HEK293 (cell line): ENCODE data around the gene MCRIP2.

Experiments used
- AEBP2 ChIP-seq: fragments of 450-650 bp; formaldehyde crosslinking; IDR thresholded peaks from 2 replicates; pipeline ENCODE4 v1.5.1; 2016; ENCODE audit warnings: missing biosample characterization, missing genetic modification characterization, borderline replicate concordance
- ATF2 ChIP-seq: fragments of 450-650 bp; formaldehyde crosslinking; IDR thresholded peaks from 2 replicates; pipeline ENCODE4 v1.5.1; 2016; ENCODE audit warnings: missing biosample characterization, missing genetic modification characterization, low read depth
- EGR2 ChIP-seq: fragments of 450-650 bp; formaldehyde crosslinking; IDR thresholded peaks from 2 replicates; pipeline ENCODE4 v1.5.1; 2016; ENCODE audit warnings: low read depth, missing biosample characterization, missing genetic modification characterization
- HIC1 ChIP-seq: fragments of 450-650 bp; formaldehyde crosslinking; IDR thresholded peaks from 2 replicates; pipeline ENCODE4 v1.5.1; 2016; ENCODE audit warnings: missing biosample characterization, missing genetic modification characterization
- HOXD13 ChIP-seq: sonication (generic); formaldehyde crosslinking; IDR thresholded peaks from 2 replicates; pipeline ENCODE4 v1.8.0; 2022; ENCODE audit warnings: missing genetic modification reagents, borderline replicate concordance
- KLF1 ChIP-seq: fragments of 450-650 bp; formaldehyde crosslinking; IDR thresholded peaks from 2 replicates; pipeline ENCODE4 v1.5.1; 2016; ENCODE audit warnings: missing biosample characterization, missing genetic modification characterization
- PRDM1 ChIP-seq: fragments of 450-650 bp; formaldehyde crosslinking; IDR thresholded peaks from 2 replicates; pipeline ENCODE4; 2016; ENCODE audit warnings: missing biosample characterization, missing genetic modification characterization
- YY2 ChIP-seq: fragments of 450-650 bp; formaldehyde crosslinking; IDR thresholded peaks from 2 replicates; pipeline ENCODE4 v1.5.1; 2016; ENCODE audit warnings: missing biosample characterization, missing genetic modification characterization
- ZBTB48 ChIP-seq: fragments of 450-650 bp; formaldehyde crosslinking; IDR thresholded peaks from 2 replicates; pipeline ENCODE4 v1.5.1; 2016; ENCODE audit warnings: missing biosample characterization, missing genetic modification characterization
- ZNF140 ChIP-seq: fragments of 450-650 bp; formaldehyde crosslinking; IDR thresholded peaks from 2 replicates; pipeline ENCODE4 v1.5.1; 2016; ENCODE audit warnings: missing biosample characterization, missing genetic modification characterization
- ZNF169 ChIP-seq: fragments of 450-650 bp; formaldehyde crosslinking; IDR thresholded peaks from 2 replicates; pipeline ENCODE4 v1.5.1; 2016; ENCODE audit warnings: missing biosample characterization, missing genetic modification characterization
- ZNF23 ChIP-seq: fragments of 450-650 bp; formaldehyde crosslinking; IDR thresholded peaks from 2 replicates; pipeline ENCODE4 v1.5.1; 2016; ENCODE audit warnings: missing biosample characterization, missing genetic modification characterization, borderline replicate concordance
- ZNF391 ChIP-seq: fragments of 450-650 bp; formaldehyde crosslinking; IDR thresholded peaks from 2 replicates; pipeline ENCODE4 v1.5.1; 2016; ENCODE audit warnings: low read depth, missing biosample characterization, missing genetic modification characterization, borderline replicate concordance
- ZNF398 ChIP-seq: fragments of 450-650 bp; formaldehyde crosslinking; IDR thresholded peaks from 2 replicates; pipeline ENCODE4 v1.5.1; 2017; ENCODE audit warnings: missing biosample characterization, missing genetic modification characterization
- ZNF404 ChIP-seq: fragments of 450-650 bp; formaldehyde crosslinking; IDR thresholded peaks from 2 replicates; pipeline ENCODE4 v1.5.1; 2017; ENCODE audit warnings: missing biosample characterization, missing genetic modification characterization
- ZNF580 ChIP-seq: fragments of 450-650 bp; formaldehyde crosslinking; IDR thresholded peaks from 2 replicates; pipeline ENCODE4 v1.5.1; 2016; ENCODE audit warnings: missing biosample characterization, missing genetic modification characterization
- ZNF610 ChIP-seq: fragments of 450-650 bp; formaldehyde crosslinking; IDR thresholded peaks from 2 replicates; pipeline ENCODE4 v1.5.1; 2016; ENCODE audit warnings: missing biosample characterization, missing genetic modification characterization, borderline replicate concordance
- ZNF791 ChIP-seq: fragments of 450-650 bp; formaldehyde crosslinking; IDR thresholded peaks from 2 replicates; pipeline ENCODE4 v1.5.1; 2016; ENCODE audit warnings: missing biosample characterization, missing genetic modification characterization
- ZSCAN23 ChIP-seq: fragments of 450-650 bp; formaldehyde crosslinking; IDR thresholded peaks from 2 replicates; pipeline ENCODE4 v1.5.1; 2016; ENCODE audit warnings: missing biosample characterization, missing genetic modification characterization
- TF ChIP-seq, protein P1 (sequence below): IDR thresholded peaks from 2 replicates; pipeline ENCODE4 v1.6.1; 2011; ENCODE audit warnings: mild to moderate bottlenecking, low read depth, low read length, borderline replicate concordance
- TF ChIP-seq, protein P2 (sequence below): fragments of 450-650 bp; formaldehyde crosslinking; IDR thresholded peaks from 2 replicates; pipeline ENCODE4 v1.5.0; 2017; ENCODE audit warnings: missing biosample characterization, missing genetic modification characterization, borderline replicate concordance
- TF ChIP-seq, protein P3 (sequence below): fragments of 450-650 bp; formaldehyde crosslinking; IDR thresholded peaks from 2 replicates; pipeline ENCODE4 v1.5.1; 2016; ENCODE audit warnings: missing biosample characterization, missing genetic modification characterization
- TF ChIP-seq, protein P4 (sequence below): sonication (generic); formaldehyde crosslinking; IDR thresholded peaks from 2 replicates; pipeline ENCODE4 v1.8.1; 2022; ENCODE audit warnings: mild to moderate bottlenecking, moderate library complexity, missing genetic modification reagents

Gene MCRIP2

GRCh38 chr16:679814-680624 lies 38.4 kb downstream of the MCRIP2 start, which contains the start of gene STUB1 (continued):
- TF ChIP-seq HIC1 (tag by site-specific recombination) (no peak), YY2 (tag by site-specific recombination) (no peak), HOXD13 (CRISPR knock-in tag) (no peak), ZNF404 (tag by site-specific recombination) (no peak), ZSCAN23 (peak; percentile 30; the same call in 1 of the 2 replicates), KLF1 (tag by site-specific recombination) (peak; percentile 64), ZNF398 (tag by site-specific recombination) (0 out of 2 replicates have a peak, but pooled peaks have one; percentile 34), AEBP2 (tag by site-specific recombination) (no peak), ZNF391 (tag by site-specific recombination) (peak; percentile 71; the same call in 1 of the 2 replicates), PRDM1 (no peak), ZNF791 (tag by site-specific recombination) (no peak), ZNF23 (tag by site-specific recombination) (no peak), ZNF580 (tag by site-specific recombination) (no peak), ATF2 (tag by site-specific recombination) (no peak), ZBTB48 (0 out of 2 replicates have a peak, but pooled peaks have one; percentile 36), ZNF610 (tag by site-specific recombination) (peak; percentile 62; the same call in 1 of the 2 replicates), ZNF169 (tag by site-specific recombination) (no peak), ZNF140 (tag by site-specific recombination) (no peak), EGR2 (peak; percentile 78)
- TF ChIP-seq, protein P1, sequence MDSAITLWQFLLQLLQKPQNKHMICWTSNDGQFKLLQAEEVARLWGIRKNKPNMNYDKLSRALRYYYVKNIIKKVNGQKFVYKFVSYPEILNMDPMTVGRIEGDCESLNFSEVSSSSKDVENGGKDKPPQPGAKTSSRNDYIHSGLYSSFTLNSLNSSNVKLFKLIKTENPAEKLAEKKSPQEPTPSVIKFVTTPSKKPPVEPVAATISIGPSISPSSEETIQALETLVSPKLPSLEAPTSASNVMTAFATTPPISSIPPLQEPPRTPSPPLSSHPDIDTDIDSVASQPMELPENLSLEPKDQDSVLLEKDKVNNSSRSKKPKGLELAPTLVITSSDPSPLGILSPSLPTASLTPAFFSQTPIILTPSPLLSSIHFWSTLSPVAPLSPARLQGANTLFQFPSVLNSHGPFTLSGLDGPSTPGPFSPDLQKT, result peak; percentile 49; the same call in 1 of the 2 replicates
- TF ChIP-seq, protein P2, sequence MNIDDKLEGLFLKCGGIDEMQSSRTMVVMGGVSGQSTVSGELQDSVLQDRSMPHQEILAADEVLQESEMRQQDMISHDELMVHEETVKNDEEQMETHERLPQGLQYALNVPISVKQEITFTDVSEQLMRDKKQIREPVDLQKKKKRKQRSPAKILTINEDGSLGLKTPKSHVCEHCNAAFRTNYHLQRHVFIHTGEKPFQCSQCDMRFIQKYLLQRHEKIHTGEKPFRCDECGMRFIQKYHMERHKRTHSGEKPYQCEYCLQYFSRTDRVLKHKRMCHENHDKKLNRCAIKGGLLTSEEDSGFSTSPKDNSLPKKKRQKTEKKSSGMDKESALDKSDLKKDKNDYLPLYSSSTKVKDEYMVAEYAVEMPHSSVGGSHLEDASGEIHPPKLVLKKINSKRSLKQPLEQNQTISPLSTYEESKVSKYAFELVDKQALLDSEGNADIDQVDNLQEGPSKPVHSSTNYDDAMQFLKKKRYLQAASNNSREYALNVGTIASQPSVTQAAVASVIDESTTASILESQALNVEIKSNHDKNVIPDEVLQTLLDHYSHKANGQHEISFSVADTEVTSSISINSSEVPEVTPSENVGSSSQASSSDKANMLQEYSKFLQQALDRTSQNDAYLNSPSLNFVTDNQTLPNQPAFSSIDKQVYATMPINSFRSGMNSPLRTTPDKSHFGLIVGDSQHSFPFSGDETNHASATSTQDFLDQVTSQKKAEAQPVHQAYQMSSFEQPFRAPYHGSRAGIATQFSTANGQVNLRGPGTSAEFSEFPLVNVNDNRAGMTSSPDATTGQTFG (tag by site-specific recombination), result no peak
- TF ChIP-seq, protein P3, sequence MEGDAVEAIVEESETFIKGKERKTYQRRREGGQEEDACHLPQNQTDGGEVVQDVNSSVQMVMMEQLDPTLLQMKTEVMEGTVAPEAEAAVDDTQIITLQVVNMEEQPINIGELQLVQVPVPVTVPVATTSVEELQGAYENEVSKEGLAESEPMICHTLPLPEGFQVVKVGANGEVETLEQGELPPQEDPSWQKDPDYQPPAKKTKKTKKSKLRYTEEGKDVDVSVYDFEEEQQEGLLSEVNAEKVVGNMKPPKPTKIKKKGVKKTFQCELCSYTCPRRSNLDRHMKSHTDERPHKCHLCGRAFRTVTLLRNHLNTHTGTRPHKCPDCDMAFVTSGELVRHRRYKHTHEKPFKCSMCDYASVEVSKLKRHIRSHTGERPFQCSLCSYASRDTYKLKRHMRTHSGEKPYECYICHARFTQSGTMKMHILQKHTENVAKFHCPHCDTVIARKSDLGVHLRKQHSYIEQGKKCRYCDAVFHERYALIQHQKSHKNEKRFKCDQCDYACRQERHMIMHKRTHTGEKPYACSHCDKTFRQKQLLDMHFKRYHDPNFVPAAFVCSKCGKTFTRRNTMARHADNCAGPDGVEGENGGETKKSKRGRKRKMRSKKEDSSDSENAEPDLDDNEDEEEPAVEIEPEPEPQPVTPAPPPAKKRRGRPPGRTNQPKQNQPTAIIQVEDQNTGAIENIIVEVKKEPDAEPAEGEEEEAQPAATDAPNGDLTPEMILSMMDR (tag by site-specific recombination), result no peak
- TF ChIP-seq, protein P4, sequence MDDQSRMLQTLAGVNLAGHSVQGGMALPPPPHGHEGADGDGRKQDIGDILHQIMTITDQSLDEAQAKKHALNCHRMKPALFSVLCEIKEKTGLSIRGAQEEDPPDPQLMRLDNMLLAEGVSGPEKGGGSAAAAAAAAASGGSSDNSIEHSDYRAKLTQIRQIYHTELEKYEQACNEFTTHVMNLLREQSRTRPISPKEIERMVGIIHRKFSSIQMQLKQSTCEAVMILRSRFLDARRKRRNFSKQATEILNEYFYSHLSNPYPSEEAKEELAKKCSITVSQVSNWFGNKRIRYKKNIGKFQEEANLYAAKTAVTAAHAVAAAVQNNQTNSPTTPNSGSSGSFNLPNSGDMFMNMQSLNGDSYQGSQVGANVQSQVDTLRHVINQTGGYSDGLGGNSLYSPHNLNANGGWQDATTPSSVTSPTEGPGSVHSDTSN (CRISPR knock-in tag), result no peak
